ENCODE results near the gene DTWD2.
A peak's percentile ranks its signal among the peaks of the same experiment; 100 is the strongest.
"Not testable (repeated sequence)": the region's sequence is repeated elsewhere in the genome, so short reads cannot be mapped to it uniquely, and the experiment has no call there.

DTWD2 gene

GRCh38 chr5:118946138-118946800, 42.1 kb downstream of the DTWD2 start:
- no peak for DNase-seq

GRCh38 chr5:118937393-118938061, 50.8 kb downstream of the DTWD2 start:
- DNase-seq, result peak; percentile 16

DNA sequence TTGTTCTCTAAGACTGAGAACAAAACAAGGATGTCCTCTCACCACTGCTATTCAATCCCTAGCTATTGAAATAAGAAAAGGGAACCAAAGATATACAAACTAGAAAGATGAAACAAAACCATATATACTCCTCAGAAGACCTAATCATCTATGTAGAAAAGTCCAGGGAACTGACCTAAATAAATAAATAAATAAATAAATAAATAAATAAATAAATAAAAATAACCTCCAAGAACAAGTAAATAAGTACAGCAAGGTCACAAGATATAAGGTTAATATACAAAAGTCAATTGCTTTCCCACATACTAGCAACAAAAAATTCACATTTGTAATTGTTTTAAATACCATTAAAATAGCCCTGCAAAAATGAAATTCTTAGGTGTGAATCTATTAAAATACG, 54.6 kb downstream of the DTWD2 start:
- no peak for DNase-seq

GRCh38 chr5:118931564-118931963, 56.8 kb downstream of the DTWD2 start:
- no peak for DNase-seq

- DNase-seq, result no peak
These were observed 64.3 kb downstream of the DTWD2 start for GRCh38 chr5:118924006-118924389.

GRCh38 chr5:118923295-118924005, 64.9 kb downstream of the DTWD2 start:
- no peak for DNase-seq

DNA sequence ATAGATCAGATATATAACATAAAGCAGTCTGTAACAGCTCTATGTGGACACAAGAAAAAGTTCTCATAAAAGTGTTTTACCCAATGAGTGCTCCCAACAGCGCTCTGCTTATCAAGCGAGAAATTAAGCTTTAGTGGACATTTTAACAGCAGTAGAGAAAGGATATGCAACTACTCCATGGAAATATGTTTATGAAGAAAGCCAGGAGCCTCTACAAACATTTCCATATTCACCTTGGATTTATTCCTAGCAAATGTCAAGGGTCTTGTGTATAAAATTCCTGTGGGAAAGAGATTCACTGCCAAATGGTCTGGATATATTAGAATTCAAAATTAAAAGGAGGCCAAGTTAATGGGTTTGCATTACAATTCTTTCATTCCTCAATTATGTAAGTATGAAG, 66.5 kb downstream of the DTWD2 start:
- DNase-seq, result peak; percentile 21

DNA sequence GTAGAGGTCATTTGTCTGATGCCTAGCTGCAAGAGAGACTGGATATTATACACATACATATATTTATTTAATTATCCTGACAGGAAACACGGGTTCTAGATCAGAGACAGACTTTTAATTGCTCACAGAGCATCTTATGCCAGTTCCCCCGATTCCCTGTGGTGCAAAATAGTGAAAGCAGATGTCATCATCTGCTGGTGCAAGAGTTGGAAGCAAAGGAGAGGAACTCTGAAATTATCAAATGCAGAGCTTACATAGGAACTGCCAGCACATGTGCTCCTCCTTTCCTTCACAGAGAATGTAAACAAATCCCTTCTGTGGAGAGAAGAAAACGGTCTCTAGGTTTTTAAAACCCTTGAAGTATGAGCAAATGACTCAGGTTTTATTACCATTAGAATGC, 69.3 kb downstream of the DTWD2 start:
- DNase-seq, result peak; percentile 62

GRCh38 chr5:118918232-118918631, 70.1 kb downstream of the DTWD2 start:
- DNase-seq, result no peak

DNA sequence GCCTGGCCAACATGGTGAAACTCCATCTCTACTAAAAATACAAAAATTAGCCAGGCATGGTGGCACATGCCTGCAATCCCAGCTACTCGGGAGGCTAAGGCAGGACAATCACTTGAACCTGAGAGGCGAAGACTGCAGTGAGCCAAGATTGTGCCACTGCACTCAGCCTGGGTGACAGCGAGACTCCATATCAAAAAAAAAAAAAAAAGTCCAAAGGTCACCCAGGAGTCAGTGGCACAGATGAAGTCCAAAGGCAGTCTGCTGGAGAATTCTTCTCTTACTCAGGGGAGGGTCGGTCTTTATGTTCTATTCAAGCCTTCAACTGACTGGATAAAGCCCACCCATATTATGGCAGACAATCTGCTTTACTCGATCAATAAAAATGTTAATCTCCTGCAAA, 80.8 kb downstream of the DTWD2 start:
- DNase-seq, result not testable (repeated sequence)

DNA sequence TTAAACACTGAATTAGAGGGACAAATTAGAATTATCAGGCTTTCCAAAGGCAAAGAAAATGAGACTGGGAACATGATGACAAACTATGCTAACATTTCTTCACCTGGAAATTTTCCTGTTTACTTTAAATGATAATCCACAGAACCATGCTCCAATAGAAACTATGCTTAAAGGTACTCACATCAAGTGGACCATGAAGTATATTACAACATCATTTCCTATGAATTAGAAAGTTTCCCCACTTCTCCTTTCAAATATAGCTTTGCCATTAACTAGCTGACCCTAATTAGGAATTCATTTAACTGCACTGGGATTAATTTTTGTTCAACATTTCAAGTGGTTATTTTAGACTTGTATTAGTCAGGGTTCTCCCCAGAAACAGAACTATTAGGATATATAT, 81.4 kb downstream of the DTWD2 start:
- DNase-seq, result no peak

GRCh38 chr5:118905196-118905595, 83.2 kb downstream of the DTWD2 start:
- no peak for DNase-seq

DNA sequence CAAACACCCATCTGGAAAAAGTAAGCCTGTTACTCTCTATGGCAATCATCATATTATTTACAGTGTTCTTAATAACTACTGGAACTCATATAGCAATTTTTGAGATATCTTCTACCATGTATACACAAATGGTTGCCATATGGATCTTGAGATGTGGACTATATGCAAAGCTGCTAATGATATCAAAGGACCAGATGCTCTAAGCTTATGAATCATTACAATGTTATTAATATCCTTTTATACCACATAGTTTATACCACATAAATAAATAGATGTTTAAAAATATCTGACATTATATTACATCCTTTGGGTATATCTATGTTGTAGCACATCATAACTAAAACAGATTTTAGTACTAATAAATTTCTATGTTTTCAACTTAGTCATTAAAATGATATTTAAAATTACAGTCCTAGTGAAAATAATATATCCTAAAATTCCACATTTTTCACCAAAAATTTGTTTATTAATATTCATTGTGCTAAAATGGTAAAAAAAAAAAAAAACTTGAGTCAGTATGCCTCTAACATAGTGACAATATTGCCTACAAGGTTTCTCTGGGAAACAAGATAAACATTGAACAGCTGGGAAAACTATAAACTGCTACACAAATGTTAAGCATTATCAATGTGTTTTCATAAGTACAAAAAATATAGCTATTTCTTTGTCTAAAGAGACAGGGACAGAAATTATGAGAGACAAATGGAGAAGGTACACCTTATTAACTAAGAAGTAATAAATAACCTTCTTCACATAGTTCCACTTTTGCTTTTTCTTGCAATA, 85.5 kb downstream of the DTWD2 start:
- no peak for DNase-seq

- DNase-seq, result peak; percentile 19
These were observed 93.6 kb downstream of the DTWD2 start for GRCh38 chr5:118894709-118895108.

DNA sequence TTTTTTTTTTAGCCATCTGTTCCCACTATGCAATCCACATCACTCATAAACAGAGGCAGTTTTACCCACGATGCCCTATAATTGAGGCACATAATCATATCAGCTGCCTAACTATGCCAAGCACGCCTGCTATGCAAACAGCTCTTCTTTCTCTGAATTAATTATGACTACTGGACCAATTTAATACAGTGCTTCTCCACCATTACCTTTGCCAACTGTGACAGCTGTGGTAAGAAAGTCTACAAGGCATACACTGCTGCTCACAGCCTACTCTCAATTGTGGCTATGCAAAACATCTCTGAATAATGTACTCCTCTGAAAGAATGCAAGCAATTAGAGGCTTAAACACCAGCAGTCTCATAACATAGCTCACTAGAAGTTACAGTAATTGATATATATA, 97.1 kb downstream of the DTWD2 start:
- no peak for DNase-seq

GRCh38 chr5:118889165-118889564, 99.2 kb downstream of the DTWD2 start:
- no peak for DNase-seq

DNA sequence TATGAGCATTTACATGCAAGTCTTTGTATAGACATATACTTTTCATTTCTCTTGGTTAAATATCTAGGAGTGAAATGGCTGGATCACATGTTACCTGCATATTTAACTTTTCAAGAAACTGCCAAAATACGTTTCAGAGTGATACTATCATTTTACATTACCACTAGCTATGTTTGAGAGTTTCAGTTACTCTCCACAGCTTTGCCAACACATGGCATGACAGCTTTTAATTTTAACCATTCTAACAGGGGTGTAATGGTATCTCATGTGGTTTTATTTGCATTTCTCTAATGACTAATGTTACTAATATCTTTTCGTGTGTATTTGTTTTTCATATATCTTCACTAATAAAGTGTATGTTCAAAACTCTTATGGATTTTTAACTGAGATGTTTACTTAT, 99.8 kb downstream of the DTWD2 start:
- no peak for DNase-seq

- no peak for DNase-seq
These were observed 105.0 kb downstream of the DTWD2 start for GRCh38 chr5:118883362-118883761.

DNA sequence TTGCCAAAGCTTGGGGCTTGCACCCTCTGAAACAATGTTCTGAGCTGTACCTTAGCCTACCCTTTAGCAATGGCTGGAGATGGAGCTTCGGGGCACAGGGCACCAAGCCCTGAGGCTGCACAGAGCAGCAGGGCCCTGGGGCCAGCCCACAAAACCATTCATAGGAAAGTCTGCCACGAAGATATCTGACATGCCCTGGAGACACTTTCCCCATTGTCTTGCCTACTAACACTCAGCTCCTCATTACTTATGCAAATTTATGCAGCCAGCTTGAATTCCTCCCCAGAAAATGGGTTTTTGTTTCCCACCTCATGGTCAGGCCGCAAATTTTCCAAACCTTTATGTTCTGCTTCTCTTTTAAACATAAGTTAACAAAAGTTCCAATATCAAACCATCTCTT, 105.7 kb downstream of the DTWD2 start:
- DNase-seq, result no peak

DNA sequence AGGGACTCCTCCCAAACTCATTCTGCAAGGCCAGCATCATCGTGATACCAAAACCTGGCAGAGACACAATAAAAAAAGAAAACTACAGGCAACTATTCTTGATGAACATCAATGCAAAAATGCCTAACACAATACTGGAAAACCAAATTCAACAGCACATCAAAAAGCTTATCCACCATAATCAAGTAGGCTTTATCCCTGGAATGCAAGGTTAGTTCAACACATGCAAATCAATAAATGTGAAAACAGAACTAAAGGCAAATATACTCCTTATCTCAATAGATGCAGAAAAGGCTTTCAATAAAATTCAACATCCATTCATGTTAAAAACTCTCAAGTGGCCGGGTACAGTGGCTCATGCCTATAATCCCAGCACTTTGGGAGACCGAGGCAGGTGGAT, 111.5 kb downstream of the DTWD2 start:
- not testable (repeated sequence) for DNase-seq

DNA sequence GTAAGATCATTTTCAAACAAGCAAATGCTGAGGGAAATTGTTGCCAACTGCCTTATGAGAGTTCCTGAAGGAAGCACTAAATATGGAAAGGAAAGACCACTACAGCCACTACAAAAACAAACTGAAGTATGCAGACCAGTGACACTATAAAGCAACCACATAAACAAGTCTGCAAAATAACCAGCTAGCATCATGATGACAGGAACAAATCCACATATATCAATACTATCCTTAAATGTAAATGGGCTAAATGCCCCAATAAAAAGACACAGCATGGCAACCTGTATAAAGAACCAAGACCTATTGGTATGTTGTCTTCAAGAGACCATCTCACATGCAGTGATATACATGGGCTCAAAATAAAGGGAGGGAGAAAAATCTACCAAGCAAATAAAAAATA, 113.2 kb downstream of the DTWD2 start:
- no peak for DNase-seq

- DNase-seq, result no peak
These were observed 114.9 kb downstream of the DTWD2 start for GRCh38 chr5:118873417-118873816.

DNA sequence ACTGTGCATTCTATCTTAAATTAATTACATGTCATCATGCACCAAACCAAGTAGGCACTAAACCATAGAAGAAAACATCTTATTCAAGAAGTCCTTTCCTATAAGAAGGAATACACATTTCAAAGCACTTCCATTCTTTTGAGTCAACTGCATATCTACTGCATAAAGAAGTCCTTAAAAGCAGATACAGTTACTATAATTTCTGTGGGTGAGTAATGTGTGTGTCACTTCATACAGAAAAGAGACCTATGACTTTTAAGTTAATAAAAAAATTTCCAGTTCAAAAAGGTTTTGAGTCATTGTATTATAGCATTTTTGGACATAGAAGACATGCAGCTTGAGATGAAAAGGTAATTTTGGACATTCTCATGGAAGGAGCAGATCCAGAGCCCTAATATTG, 125.0 kb downstream of the DTWD2 start:
- peak; percentile 26 for DNase-seq
